ENCODE measurements around the gene PTPRN2. TPM values are rescaled to one million over a fixed set of nuclear protein-coding genes. Genes with fewer than 3 reads are reported as not detected.

The PTPRN2 gene
- total and polyA plus RNA-seq, 2 of the 13 experiments (the other 11 are each of a cell fraction or from before 2014, with no cell fraction given), result 2.5 to 24.2 TPM

GRCh38 chr7:157627033-157627432 is 960.6 kb downstream of the PTPRN2 start (continued):
- no peak for TF ChIP-seq PATZ1 (CRISPR knock-in tag; IDR thresholded peaks at IDR 0.05)
- TF ChIP-seq MXD4 (CRISPR knock-in tag; IDR thresholded peaks at IDR 0.05), result no peak
- TF ChIP-seq FOXP4 (CRISPR knock-in tag; IDR thresholded peaks at IDR 0.05), result no peak
- TF ChIP-seq ZNF572 (CRISPR knock-in tag; IDR thresholded peaks at IDR 0.05), result no peak
- no peak for TF ChIP-seq ZNF646 (CRISPR knock-in tag; IDR thresholded peaks at IDR 0.05)
- TF ChIP-seq HOXD1 (CRISPR knock-in tag; IDR thresholded peaks at IDR 0.05), result no peak
